Measurements from ENCODE around the gene PUM2.

DNA sequence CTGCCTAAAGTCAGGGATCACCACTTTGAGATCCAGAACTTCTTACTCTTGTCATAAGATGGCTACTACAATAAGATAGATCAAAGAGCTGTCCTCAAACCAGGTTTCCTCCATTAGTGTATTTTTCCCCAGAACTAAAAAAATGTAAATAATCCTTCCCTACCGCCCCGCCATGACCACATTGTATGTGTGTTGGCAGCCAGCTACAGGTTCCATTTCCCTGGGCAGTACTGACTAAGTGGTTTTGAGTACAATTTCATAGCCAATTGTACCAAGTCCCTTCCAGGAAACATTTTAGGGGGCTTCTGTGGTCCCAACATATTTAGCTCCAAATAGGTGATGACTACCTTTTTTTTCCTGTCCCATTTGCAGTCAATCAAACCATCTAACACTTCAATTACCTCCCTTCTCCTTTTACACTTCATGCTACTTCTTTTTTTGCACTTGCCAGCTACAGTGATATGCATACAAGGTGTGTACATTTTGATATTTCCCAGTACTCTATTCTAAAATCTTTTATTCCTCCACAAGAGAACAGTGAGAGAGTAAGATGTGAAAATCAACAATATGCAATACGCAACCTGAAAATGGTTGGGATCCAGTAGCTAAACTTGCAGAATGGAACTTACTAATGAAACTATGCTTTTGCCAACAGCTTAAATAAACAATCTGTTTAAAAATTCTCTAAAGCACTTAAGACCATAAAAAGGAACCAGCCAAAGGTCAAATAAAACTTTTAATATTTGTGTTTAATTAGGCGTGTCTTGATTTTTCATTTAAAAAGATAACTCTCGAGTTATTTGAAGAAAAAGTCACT is 3.9 kb downstream of the PUM2 start:
- no peak for TF ChIP-seq CTCF (IDR thresholded peaks at IDR 0.05)
- no peak for TF ChIP-seq POLR2A (IDR thresholded peaks at IDR 0.05)
- TF ChIP-seq EP300 (IDR thresholded peaks at IDR 0.05): no peak

Data from tibial nerve (tissue), 4 donors.